ENCODE measurements around the gene BNIP3.

Gene BNIP3

GRCh38 chr10:131933696-131934086, 48.0 kb downstream of the BNIP3 start:
- no peak for TF ChIP-seq CTCF (IDR thresholded peaks at IDR 0.05; ENCODE audit: control insufficient read depth, insufficient read depth, low read depth, low read length, missing control alignments)
- H3K4me3 ChIP-seq (ENCODE audit: control insufficient read depth, low read depth, low read length) = no peak overlapping the region
- no peak for DNase-seq (ENCODE audit: low read depth)

- TF ChIP-seq CTCF (IDR thresholded peaks at IDR 0.05; ENCODE audit: control insufficient read depth, insufficient read depth, low read depth, low read length, missing control alignments) = no peak
- no peak overlapping the region for H3K4me3 ChIP-seq (ENCODE audit: control insufficient read depth, low read depth, low read length)
- no peak for DNase-seq (ENCODE audit: low read depth)
These were observed 48.6 kb downstream of the BNIP3 start for GRCh38 chr10:131933016-131933695.

DNA sequence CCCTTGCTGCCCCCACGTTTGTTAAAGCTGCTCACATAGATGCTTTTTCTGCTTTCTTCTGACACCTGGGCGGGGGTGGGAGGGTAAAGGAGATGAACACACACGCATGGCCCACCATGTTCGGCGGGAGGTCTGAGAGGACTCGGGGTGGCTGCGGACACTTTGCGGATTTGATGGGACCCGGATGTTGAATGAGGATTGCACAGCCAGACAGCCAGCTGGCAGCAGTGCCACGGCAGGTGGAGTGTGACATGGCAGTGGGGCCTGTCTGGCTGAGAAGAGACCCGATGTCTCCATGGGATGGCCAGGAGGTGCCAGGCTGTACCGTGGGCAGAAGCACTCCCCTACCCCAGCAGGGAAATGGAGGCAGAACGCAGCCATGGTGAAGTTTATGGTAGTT, 49.7 kb downstream of the BNIP3 start:
- TF ChIP-seq CTCF (IDR thresholded peaks at IDR 0.05; ENCODE audit: control insufficient read depth, insufficient read depth, low read depth, low read length, missing control alignments) = no peak
- no peak for DNase-seq (ENCODE audit: low read depth)
- H3K4me3 ChIP-seq (ENCODE audit: control insufficient read depth, low read depth, low read length) = no peak overlapping the region

DNA sequence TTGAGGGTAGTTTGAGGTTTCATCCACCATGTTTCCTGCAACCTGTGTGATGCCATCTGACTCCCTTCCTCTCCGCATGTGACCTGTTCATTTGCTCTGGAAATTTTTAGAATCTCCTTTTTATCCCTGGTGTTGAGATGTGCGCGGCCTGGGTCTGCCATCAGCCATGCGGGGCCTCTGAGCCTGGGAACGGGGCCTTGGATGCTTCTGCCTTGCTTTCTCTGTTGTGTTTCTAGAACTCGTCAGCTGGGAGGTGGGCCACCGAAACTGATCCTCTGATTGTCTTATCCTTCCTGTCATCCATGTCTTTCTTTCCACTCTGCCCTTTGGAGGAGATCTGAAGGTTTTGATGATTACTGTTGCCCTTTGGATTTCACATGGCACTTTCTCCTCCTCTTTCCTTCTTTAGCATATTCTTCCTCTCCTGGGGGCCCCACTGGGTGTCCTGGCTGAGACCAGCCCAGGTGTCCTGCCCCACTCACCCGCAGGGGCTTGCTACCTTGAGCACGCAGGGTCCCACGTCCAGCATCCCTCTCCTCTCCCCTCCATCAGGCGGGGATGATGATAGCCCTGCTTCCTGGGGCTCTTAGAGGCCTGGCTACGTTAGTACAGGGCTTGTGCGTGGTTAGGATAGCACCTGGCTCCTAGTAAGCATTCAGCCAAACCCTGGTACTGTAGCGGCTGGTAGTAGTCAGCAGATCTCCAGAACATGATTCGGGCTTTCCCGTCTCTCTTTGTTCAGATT, 51.0 kb downstream of the BNIP3 start:
- no peak for TF ChIP-seq CTCF (IDR thresholded peaks at IDR 0.05; ENCODE audit: control insufficient read depth, insufficient read depth, low read depth, low read length, missing control alignments)
- DNase-seq (ENCODE audit: low read depth) = no peak

DNA sequence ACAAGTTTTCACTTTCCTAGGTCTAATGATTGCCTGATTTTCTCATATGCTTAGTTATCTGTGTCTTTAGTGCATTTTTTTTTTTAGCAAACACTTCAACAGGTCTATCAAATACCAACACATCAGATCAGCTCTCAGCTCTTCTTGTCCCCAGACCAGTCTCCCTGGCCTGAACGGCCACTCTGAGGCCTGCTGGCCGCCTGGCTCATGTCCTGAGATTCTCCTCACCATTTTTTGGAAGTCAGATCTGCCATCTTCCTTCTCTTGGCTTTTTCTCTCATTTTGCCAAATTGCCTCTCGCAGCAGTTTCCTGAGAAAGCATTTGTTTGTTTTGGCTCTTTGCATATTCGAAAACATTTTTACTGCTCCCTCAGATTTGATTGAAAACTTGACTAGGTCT, 51.6 kb downstream of the BNIP3 start:
- H3K4me3 ChIP-seq (ENCODE audit: control insufficient read depth, low read depth, low read length) = no peak overlapping the region
- no peak for TF ChIP-seq CTCF (IDR thresholded peaks at IDR 0.05; ENCODE audit: control insufficient read depth, insufficient read depth, low read depth, low read length, missing control alignments)
- no peak for DNase-seq (ENCODE audit: low read depth)

More for the DNA sequence above, 51.0 kb downstream of the BNIP3 start:
- H3K4me3 ChIP-seq (ENCODE audit: control insufficient read depth, low read depth, low read length) = no peak overlapping the region

DNA sequence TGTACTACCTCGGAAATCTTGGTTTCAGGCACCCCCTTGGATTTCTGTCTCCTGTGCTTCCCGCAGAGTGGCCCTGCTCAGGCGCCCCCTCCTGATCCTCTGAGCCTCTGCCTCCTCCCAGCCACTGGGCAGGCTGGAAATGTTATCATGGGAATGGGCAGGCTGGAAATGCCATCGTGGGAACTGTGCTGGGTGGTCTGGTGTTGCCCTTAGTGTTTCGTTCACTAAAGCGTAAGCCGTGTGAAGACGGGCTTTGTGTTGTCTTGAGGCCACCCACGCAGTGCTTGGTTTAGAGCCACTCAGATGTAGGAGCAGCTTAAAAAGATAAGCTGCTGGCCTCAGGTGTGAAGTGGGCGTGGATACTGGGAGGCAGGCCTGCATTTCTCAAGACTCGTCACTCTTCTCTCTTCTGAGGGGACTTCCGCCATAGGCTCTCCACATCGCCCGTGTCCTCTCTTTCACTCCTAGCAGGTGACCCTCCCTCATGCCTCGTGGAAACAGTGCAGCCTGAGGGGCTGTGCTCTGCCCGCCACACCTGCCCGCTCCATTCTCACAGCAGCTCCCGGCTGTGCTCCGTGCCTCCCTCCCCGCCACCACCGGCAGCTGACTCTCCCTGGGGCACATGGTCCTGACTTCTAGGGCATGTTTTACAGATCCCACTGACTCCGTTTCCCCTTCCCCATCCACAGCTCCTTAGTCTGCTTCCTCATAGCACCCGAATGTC, 52.4 kb downstream of the BNIP3 start:
- no peak for TF ChIP-seq CTCF (IDR thresholded peaks at IDR 0.05; ENCODE audit: control insufficient read depth, insufficient read depth, low read depth, low read length, missing control alignments)
- DNase-seq (ENCODE audit: low read depth) = no peak
- H3K4me3 ChIP-seq (ENCODE audit: control insufficient read depth, low read depth, low read length) = no peak overlapping the region
